ENCODE measurements around the gene PDK1.

Gene PDK1

GRCh38 chr2:172655091-172655837 lies 99.4 kb downstream of the PDK1 start:
- no peak for DNase-seq

DNA sequence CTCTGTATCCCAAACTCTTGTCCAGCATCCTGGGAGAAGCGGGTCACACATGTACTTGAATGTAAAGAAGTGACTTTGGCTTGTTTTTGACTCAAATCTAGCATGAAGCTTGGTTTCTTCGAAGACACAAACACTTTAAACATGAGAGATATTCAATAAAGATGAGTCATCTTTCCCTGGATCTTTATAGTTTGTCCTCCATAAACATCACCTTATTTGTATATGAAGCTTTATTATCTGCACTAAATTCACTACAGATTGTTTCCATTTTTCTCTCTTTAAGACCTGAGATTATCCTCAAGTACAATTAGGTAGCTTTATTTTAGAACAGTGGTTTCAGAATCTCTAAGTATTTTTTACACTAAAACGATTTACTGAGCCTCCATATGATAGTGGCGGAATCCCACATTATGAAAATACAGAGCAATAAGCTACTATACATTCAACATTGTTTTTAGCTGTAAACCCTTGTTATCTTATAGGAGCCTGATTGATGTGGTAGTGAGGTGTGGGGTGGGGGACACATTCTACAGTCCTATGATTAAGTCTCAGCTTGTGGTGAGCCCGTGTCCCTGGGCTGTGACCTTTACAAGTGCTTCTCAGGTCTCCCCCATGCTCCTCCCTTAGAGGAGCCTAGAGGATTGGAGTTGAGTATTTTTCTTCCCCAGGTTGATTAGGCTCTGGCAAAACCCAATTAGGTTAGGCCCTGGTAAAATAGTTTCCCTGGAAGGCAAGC lies 100.1 kb downstream of the PDK1 start:
- no peak for DNase-seq
